ENCODE results near the gene MAP2K3. TPM values are rescaled to one million over a fixed set of nuclear protein-coding genes. Genes with fewer than 3 reads are reported as not detected.
"Not testable (repeated sequence)": the region's sequence is repeated elsewhere in the genome, so short reads cannot be mapped to it uniquely, and the experiment has no call there.

The MAP2K3 gene
- total RNA-seq, 4 donors from 2014 or later: 3.3 to 37.0 (median 12.5) TPM

GRCh38 chr17:21330436-21331160 is 46.1 kb downstream of the MAP2K3 start:
- Histone ChIP-seq H3K36me3 (no peaks in the 10 kb centered on the region), H3K4me3 (no peak overlapping the region), H3K27ac (no peak overlapping the region), H3K4me1 (no peaks in the 10 kb centered on the region), H3K9me3 (no peaks in the 10 kb centered on the region), H3K27me3 (no peaks in the 10 kb centered on the region)
- TF ChIP-seq CTCF (IDR thresholded peaks at IDR 0.05) (no peak), POLR2A (IDR thresholded peaks at IDR 0.05) (no peak)
- DNase-seq: no peak
- intact Hi-C loops (cut with DNase I; ENCODE audit: low total_unique reads): no loop called here

- H3K27me3 ChIP-seq; H3K36me3 ChIP-seq; H3K9me3 ChIP-seq; DNase-seq; H3K4me1 ChIP-seq; H3K27ac ChIP-seq; intact Hi-C loops (cut with DNase I; ENCODE audit: low total_unique reads); H3K4me3 ChIP-seq: not testable (repeated sequence)
These were observed 52.2 kb downstream of the MAP2K3 start for GRCh38 chr17:21336541-21337294.

GRCh38 chr17:21337981-21338625 is 53.6 kb downstream of the MAP2K3 start:
- H3K9me3 ChIP-seq; H3K4me1 ChIP-seq; intact Hi-C loops (cut with DNase I; ENCODE audit: low total_unique reads); H3K4me3 ChIP-seq; H3K36me3 ChIP-seq; H3K27ac ChIP-seq; H3K27me3 ChIP-seq: not testable (repeated sequence)
- peak in 1 of 2 donors; percentile 8 for DNase-seq

GRCh38 chr17:21339011-21339410 is 54.5 kb downstream of the MAP2K3 start:
- Histone ChIP-seq H3K27me3 (no peaks in the 10 kb centered on the region), H3K36me3 (no peaks in the 10 kb centered on the region), H3K27ac (no peak overlapping the region), H3K4me3 (no peak overlapping the region), H3K9me3 (no peaks in the 10 kb centered on the region), H3K4me1 (no peaks in the 10 kb centered on the region)
- intact Hi-C loops (cut with DNase I; ENCODE audit: low total_unique reads): no loop called here
- TF ChIP-seq CTCF (IDR thresholded peaks at IDR 0.05) (no peak), POLR2A (IDR thresholded peaks at IDR 0.05) (no peak)
- DNase-seq: peak in 1 of 2 donors; percentile 9

- peak in 1 of 2 donors; percentile 1 for DNase-seq
- H3K4me3 ChIP-seq; H3K9me3 ChIP-seq; intact Hi-C loops (cut with DNase I; ENCODE audit: low total_unique reads); H3K36me3 ChIP-seq; H3K27ac ChIP-seq; H3K27me3 ChIP-seq; H3K4me1 ChIP-seq: not testable (repeated sequence)
These were observed 55.1 kb downstream of the MAP2K3 start for GRCh38 chr17:21339571-21339970.

GRCh38 chr17:21340407-21340806 is 55.9 kb downstream of the MAP2K3 start:
- DNase-seq: peak in 1 of 2 donors; percentile 4
- H3K27me3 ChIP-seq: not testable (repeated sequence)

GRCh38 chr17:21341279-21341678 is 56.8 kb downstream of the MAP2K3 start:
- DNase-seq: not testable (repeated sequence)

More at GRCh38 chr17:21340407-21340806, 55.9 kb downstream of the MAP2K3 start:
- H3K9me3 ChIP-seq; H3K36me3 ChIP-seq; H3K4me3 ChIP-seq; intact Hi-C loops (cut with DNase I; ENCODE audit: low total_unique reads); H3K27ac ChIP-seq; H3K4me1 ChIP-seq: not testable (repeated sequence)

GRCh38 chr17:21341925-21342540 is 57.5 kb downstream of the MAP2K3 start:
- H3K27ac ChIP-seq; H3K27me3 ChIP-seq; DNase-seq; intact Hi-C loops (cut with DNase I; ENCODE audit: low total_unique reads); H3K4me1 ChIP-seq; H3K36me3 ChIP-seq; H3K4me3 ChIP-seq; H3K9me3 ChIP-seq: not testable (repeated sequence)

More at GRCh38 chr17:21341279-21341678, 56.8 kb downstream of the MAP2K3 start:
- H3K27ac ChIP-seq; H3K36me3 ChIP-seq; H3K4me1 ChIP-seq; H3K4me3 ChIP-seq; intact Hi-C loops (cut with DNase I; ENCODE audit: low total_unique reads); H3K9me3 ChIP-seq; H3K27me3 ChIP-seq: not testable (repeated sequence)

GRCh38 chr17:21343061-21343949 is 58.8 kb downstream of the MAP2K3 start:
- DNase-seq: peak in 1 of 2 donors; percentile 11
- H3K27me3 ChIP-seq: not testable (repeated sequence)

GRCh38 chr17:21344801-21345200 is 60.3 kb downstream of the MAP2K3 start:
- H3K4me1 ChIP-seq; DNase-seq; H3K27me3 ChIP-seq; H3K36me3 ChIP-seq; H3K4me3 ChIP-seq; H3K27ac ChIP-seq; intact Hi-C loops (cut with DNase I; ENCODE audit: low total_unique reads); H3K9me3 ChIP-seq: not testable (repeated sequence)

More at GRCh38 chr17:21343061-21343949, 58.8 kb downstream of the MAP2K3 start:
- H3K36me3 ChIP-seq; H3K4me1 ChIP-seq; H3K4me3 ChIP-seq; H3K27ac ChIP-seq; intact Hi-C loops (cut with DNase I; ENCODE audit: low total_unique reads); H3K9me3 ChIP-seq: not testable (repeated sequence)
